ENCODE results near the gene NRSN2. TPM values are rescaled to one million over a fixed set of nuclear protein-coding genes. Genes with fewer than 3 reads are reported as not detected.

The NRSN2 gene
- 10.8 TPM for total RNA-seq
- 47.5 TPM for polyA plus RNA-seq

- Histone ChIP-seq H3K27ac (ENCODE audit: low read depth) (peak within 1 kb of the TSS; percentile 73), H3K36me3 (ENCODE audit: insufficient read depth) (no peaks in the 10 kb centered on the region), H3K4me1 (ENCODE audit: insufficient read depth) (peaks cover 1% of the 10 kb centered on the region), H3K4me3 (ENCODE audit: low read depth, low read length) (peak within 1 kb of the TSS; percentile 75)
- no peak for DNase-seq (ENCODE audit: extremely low spot score)
- under 1% methylated on average over 50 of the region's 50 CpGs for WGBS
Measured at GRCh38 chr20:346640-347316, at the start of gene NRSN2. Gene NRSN2 (plus strand): TSS chr20:347111. CDS start chr20:349644, 2,533 bp downstream.

GRCh38 chr20:297925-298775 lies 48.8 kb upstream of the NRSN2 start:
- Histone ChIP-seq H3K4me3 (ENCODE audit: low read depth, low read length) (peak overlapping the region; percentile 87), H3K4me1 (ENCODE audit: insufficient read depth) (no peaks in the 10 kb centered on the region), H3K27ac (ENCODE audit: low read depth) (peak overlapping the region; percentile 100), H3K36me3 (ENCODE audit: insufficient read depth) (no peaks in the 10 kb centered on the region)
- under 1% methylated on average over 75 of the region's 75 CpGs for WGBS
- no peak for DNase-seq (ENCODE audit: extremely low spot score)

GRCh38 chr20:298776-299391 lies 48.0 kb upstream of the NRSN2 start:
- H3K4me1 ChIP-seq (ENCODE audit: insufficient read depth) = no peaks in the 10 kb centered on the region
- no peaks in the 10 kb centered on the region for H3K36me3 ChIP-seq (ENCODE audit: insufficient read depth)
- no peak overlapping the region for H3K27ac ChIP-seq (ENCODE audit: low read depth)
- WGBS = 4% methylated on average over 15 of the region's 15 CpGs
- no peak for DNase-seq (ENCODE audit: extremely low spot score)
- peak overlapping the region; percentile 87 for H3K4me3 ChIP-seq (ENCODE audit: low read depth, low read length)

DNA sequence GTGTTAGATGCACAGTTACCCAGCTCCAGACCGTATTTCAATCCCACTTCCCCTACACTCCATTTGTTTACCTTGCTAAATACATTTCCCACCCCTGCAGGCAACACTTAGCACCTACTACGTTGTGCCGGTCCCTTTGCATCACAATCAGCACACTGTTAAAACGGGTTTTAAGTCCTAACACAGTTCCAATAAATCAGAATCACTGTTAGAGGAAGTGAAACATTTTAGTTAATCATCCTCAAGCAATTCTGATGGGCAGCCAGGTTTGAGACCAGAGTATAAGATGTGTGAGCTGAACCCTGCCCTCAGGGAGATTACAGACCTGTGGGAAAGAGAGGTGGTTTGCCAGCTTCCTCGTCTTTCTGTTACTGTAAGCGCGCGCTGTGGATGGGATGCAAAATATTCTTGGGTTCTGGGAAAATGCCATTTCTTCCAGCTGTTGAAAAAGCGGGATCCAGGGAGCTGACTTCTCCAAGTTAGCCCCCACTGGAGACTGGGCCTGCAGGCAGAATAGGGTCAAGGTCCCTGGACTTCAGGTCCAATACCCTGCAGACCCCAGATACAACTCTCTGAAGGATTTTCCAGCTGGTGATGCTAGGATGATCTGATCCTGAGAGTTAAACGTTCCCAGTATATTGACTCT lies 46.4 kb upstream of the NRSN2 start:
- no peak for DNase-seq (ENCODE audit: extremely low spot score)
- Histone ChIP-seq H3K36me3 (ENCODE audit: insufficient read depth) (no peaks in the 10 kb centered on the region), H3K27ac (ENCODE audit: low read depth) (no peak overlapping the region), H3K4me1 (ENCODE audit: insufficient read depth) (no peaks in the 10 kb centered on the region), H3K4me3 (ENCODE audit: low read depth, low read length) (peak overlapping the region; percentile 15)
- 23% methylated on average over 10 of the region's 10 CpGs for WGBS

DNA sequence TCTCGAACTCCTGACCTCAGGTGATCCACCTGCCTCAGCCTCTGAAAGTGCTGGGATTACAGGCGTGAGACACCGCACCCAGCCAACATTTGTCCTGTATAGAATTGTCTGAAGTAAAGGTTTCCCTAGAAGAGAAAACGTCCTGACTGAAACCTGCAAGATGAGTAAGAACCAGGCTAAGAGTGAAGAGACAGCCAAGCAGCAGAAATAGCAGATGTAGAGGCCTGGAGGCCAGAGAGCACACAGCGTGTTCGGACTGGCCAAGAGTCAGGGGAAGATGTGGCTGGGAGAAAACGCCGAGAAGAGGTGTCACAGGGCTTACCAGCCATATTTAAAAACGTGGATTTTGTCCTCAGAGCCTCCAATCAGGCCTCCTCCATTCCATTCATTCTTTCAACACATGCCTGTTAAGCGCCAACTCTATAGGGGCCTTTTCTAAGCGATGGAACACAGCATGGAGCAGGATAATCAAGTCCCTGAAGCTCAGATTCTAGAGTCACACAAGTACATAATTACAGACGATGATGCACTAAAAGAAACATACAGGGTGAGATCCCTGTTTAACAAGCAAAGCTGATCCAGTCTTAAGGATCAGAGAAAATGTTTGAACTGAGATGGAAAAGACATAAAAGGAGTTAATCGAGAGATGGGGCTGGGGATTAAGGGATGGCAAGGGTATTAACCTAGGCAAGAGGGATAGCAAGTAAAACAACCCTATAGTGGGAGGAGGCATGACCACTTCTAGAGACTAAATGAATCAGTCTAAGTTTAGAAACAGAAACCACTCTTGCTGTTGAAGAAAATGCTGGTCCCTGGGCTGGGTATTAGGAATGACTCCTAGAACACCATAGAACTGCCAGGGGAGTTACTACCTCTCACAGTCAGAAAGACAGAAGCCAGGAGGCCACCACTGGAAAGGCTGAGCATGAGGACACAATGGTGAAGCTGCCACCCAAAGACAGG lies 44.7 kb upstream of the NRSN2 start:
- Histone ChIP-seq H3K27ac (ENCODE audit: low read depth) (no peak overlapping the region), H3K36me3 (ENCODE audit: insufficient read depth) (no peaks in the 10 kb centered on the region), H3K4me1 (ENCODE audit: insufficient read depth) (no peaks in the 10 kb centered on the region), H3K4me3 (ENCODE audit: low read depth, low read length) (no peak overlapping the region)
- 58% methylated on average over 13 of the region's 13 CpGs for WGBS
- DNase-seq (ENCODE audit: extremely low spot score) = no peak

- no peaks in the 10 kb centered on the region for H3K36me3 ChIP-seq (ENCODE audit: insufficient read depth)
- no peak overlapping the region for H3K4me3 ChIP-seq (ENCODE audit: low read depth, low read length)
- 87% methylated on average over 11 of the region's 11 CpGs for WGBS
- no peak for DNase-seq (ENCODE audit: extremely low spot score)
- H3K27ac ChIP-seq (ENCODE audit: low read depth) = no peak overlapping the region
- no peaks in the 10 kb centered on the region for H3K4me1 ChIP-seq (ENCODE audit: insufficient read depth)
Measured at GRCh38 chr20:305745-306144, 41.2 kb upstream of the NRSN2 start.

- no peak overlapping the region for H3K4me3 ChIP-seq (ENCODE audit: low read depth, low read length)
- H3K4me1 ChIP-seq (ENCODE audit: insufficient read depth) = no peaks in the 10 kb centered on the region
- H3K36me3 ChIP-seq (ENCODE audit: insufficient read depth) = no peaks in the 10 kb centered on the region
- no peak overlapping the region for H3K27ac ChIP-seq (ENCODE audit: low read depth)
- WGBS = 62% methylated on average over 7 of the region's 7 CpGs
- no peak for DNase-seq (ENCODE audit: extremely low spot score)
Measured at GRCh38 chr20:308427-309038, 38.4 kb upstream of the NRSN2 start.

DNA sequence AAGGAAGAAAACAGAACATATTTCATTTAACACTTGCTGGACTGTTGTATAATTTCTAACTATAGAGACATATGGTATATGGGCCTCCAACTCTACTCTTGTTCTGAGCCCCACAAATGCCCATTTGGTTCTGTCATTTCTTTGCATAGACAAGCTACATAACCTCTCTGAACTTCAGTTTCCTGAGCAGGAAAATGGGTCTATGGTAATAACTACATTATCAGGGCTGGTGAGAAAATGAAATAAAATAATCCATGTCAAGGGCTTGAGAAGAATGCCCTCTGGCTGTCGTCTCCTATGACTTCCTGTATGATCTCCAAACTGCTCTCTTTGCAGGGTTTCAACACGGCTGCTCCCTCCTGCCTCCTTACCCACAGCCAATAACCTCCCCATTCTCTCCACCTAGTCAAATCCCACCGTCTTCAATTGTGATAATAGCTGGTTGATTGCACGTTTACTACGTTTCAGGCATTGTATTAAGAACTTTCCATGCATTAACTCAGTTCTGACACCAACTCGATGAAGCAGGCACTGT lies 37.5 kb upstream of the NRSN2 start:
- WGBS = 3% methylated on average over 6 of the region's 6 CpGs
- no peaks in the 10 kb centered on the region for H3K4me1 ChIP-seq (ENCODE audit: insufficient read depth)
- no peaks in the 10 kb centered on the region for H3K36me3 ChIP-seq (ENCODE audit: insufficient read depth)
- H3K4me3 ChIP-seq (ENCODE audit: low read depth, low read length) = peak overlapping the region; percentile 22
- DNase-seq (ENCODE audit: extremely low spot score) = no peak
- H3K27ac ChIP-seq (ENCODE audit: low read depth) = peak overlapping the region; percentile 78

GRCh38 chr20:309841-310644 lies 36.9 kb upstream of the NRSN2 start:
- Histone ChIP-seq H3K27ac (ENCODE audit: low read depth) (peak overlapping the region; percentile 78), H3K4me1 (ENCODE audit: insufficient read depth) (no peaks in the 10 kb centered on the region), H3K4me3 (ENCODE audit: low read depth, low read length) (peak overlapping the region; percentile 36), H3K36me3 (ENCODE audit: insufficient read depth) (no peaks in the 10 kb centered on the region)
- WGBS = 3% methylated on average over 31 of the region's 31 CpGs
- peak; percentile 99 for DNase-seq (ENCODE audit: extremely low spot score)

DNA sequence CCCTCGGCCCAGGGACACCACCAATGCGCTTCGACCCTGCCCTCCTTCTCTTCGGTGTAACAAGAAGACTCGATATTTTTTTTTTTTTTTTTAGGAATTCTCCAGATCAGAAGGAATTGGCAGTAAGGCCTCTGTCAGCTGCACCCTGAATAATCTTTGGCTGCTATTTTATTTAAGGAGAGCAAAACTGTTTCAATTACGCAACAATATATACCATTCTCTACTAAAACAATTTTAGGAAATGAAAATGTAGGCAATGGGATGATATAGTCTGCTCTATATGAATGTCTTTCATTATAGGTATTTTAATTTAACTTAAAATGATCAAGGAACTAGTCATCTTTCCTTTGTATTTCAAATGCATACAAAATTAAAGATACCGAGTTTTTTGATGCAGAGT lies 36.3 kb upstream of the NRSN2 start:
- H3K36me3 ChIP-seq (ENCODE audit: insufficient read depth) = no peaks in the 10 kb centered on the region
- no peak for DNase-seq (ENCODE audit: extremely low spot score)
- H3K4me3 ChIP-seq (ENCODE audit: low read depth, low read length) = no peak overlapping the region
- no peaks in the 10 kb centered on the region for H3K4me1 ChIP-seq (ENCODE audit: insufficient read depth)
- no peak overlapping the region for H3K27ac ChIP-seq (ENCODE audit: low read depth)
- WGBS = 4% methylated on average over 7 of the region's 7 CpGs

DNA sequence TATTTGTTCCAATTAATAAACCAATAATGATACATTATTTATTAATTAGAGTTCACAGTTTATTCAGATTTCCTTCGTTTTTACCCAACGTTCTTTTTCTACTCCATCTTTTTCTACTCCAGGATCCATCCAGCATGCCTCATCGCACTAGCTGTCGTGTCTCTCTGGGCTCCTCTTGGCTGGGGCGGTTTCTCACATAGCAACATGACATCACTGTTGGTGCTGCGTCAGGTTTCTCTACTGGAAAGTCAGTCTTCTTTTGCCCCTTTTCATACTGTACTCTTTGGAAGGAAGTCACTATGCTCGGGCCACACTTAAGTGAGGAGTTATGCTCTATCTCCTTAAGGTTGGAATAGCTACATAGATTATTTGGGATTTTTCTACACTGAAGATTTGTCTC lies 35.3 kb upstream of the NRSN2 start:
- H3K27ac ChIP-seq (ENCODE audit: low read depth) = no peak overlapping the region
- no peaks in the 10 kb centered on the region for H3K36me3 ChIP-seq (ENCODE audit: insufficient read depth)
- no peak overlapping the region for H3K4me3 ChIP-seq (ENCODE audit: low read depth, low read length)
- 89% methylated on average over 7 of the region's 7 CpGs for WGBS
- DNase-seq (ENCODE audit: extremely low spot score) = no peak
- no peaks in the 10 kb centered on the region for H3K4me1 ChIP-seq (ENCODE audit: insufficient read depth)
